ENCODE results near the gene FAXC.

DNA sequence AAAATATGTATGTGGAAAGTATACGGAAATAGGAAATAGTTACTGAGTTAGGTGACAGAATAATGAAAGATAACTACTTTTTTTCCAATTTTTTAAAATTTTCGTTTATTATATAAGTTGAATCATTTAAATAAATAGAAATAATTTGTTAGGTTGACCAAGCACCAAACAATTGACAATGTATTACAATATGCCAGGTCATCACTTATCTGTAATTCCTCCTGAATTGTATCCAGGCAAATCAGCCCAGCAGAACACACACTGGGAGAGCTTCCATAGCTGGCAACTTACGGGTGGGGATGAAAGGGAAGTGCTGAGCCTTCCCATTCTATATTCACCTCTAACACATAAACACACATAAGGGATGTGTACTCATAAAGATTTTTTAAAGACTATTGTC is 40.7 kb downstream of the FAXC start:
- TF ChIP-seq, protein P1, sequence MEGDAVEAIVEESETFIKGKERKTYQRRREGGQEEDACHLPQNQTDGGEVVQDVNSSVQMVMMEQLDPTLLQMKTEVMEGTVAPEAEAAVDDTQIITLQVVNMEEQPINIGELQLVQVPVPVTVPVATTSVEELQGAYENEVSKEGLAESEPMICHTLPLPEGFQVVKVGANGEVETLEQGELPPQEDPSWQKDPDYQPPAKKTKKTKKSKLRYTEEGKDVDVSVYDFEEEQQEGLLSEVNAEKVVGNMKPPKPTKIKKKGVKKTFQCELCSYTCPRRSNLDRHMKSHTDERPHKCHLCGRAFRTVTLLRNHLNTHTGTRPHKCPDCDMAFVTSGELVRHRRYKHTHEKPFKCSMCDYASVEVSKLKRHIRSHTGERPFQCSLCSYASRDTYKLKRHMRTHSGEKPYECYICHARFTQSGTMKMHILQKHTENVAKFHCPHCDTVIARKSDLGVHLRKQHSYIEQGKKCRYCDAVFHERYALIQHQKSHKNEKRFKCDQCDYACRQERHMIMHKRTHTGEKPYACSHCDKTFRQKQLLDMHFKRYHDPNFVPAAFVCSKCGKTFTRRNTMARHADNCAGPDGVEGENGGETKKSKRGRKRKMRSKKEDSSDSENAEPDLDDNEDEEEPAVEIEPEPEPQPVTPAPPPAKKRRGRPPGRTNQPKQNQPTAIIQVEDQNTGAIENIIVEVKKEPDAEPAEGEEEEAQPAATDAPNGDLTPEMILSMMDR (IDR thresholded peaks at IDR 0.05) = no peak
- no peak for TF ChIP-seq POLR2AphosphoS5 (IDR thresholded peaks at IDR 0.05)

Measured in suprapubic skin (tissue), 3 donors.